Hematopoietic multipotent progenitor cell treated with erythropoietin and hydrocortisone succinate and interleukin-3 and kit ligand, for 6 days (in vitro differentiated cells): ENCODE data around the gene CDK14.
"Not testable (repeated sequence)": the region's sequence is repeated elsewhere in the genome, so short reads cannot be mapped to it uniquely, and the experiment has no call there.

Source experiments
- DNase-seq: peaks from one replicate; pipeline ENCODE4 v3.0.0-alpha.2; 2015

Gene CDK14

DNA sequence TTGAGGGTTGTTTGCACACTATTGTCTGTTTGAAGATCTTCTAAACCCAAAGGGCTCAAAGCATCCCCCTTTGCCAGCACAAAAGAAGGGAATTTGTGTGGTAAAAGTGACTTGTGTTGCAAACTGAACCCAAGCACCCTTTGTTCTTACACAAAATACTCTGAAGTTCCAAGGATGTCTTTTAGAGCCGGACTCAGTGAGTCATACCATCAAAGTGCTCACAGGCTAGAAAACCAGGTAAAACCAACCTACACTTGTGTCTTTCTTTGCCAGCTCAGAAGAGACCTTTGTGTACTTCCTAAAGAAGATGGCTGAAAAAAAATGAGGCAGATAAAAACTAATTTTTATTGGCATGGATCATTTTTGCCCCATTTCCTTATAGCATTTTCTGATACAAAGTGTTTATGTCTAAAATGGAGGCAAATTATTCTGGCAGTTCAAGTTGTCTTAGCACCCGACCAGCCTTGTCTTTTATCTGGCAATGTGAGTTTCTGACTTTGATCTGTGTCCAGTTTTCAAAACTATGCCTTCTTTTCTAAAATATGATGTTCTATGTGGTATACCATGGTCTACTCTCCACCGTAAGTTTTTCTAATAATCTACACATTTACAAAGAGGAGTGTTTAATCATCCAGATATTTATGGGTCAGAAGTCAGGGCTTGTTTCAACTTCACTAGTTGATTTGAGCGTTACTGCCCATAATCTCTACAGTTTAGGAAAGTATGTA, 539.7 kb downstream of the CDK14 start:
- DNase-seq: no peak

DNA sequence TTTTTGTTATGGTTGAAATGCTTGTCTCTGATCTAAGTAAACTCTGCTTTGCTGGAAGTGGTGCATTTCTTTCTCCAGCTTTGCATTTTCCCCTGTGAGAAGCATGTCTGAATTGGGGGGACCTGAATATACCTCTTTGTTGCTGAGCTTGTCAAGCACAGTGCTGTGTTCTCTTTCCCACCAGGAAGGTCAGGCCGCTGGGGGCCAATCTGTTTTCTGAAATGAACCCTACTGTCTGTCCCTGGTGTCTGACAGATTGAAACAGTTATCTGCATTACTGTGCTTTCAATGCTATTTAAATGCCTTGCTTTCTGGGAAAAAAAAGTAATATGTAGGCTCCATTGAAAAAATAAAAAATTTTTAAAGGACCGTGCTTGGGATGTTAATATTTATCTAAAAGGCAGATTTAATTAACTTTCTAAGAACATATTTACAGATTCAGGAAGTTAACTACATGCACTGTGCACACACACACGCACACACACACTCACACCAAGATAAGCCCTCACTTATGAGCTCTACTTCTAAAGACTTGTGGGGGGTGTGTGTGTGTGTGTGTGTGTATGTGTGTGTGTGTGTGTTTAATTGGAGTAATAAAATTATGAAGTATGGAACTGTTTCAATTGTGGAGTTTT, 541.1 kb downstream of the CDK14 start:
- no peak for DNase-seq

DNA sequence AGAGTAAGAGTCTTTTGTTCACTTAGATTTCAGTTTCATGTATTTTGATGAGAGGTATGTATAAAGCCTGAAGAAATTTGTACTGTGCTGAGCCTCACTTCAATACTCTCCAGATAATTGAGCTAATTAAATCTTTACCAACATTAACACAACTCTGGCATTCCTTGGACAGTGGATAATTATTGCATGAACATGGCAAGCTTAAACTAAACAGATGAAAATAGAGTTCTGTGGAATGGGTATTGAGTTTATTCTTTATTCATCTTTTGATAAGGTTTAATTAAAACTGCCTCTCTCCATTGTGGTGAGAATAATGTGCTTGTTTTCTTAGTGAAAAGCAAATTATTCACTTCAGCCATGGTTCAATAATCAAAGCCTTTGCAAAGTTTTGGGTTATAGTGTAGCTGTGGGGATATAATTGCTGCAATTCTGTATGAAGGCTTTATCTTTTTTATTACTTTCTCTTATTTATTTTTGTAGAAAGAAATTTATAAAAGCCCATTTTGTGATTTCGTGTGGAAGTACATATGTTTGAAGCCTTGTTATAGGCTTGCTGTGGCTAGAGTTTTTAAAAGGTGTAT, 541.8 kb downstream of the CDK14 start:
- no peak for DNase-seq

DNA sequence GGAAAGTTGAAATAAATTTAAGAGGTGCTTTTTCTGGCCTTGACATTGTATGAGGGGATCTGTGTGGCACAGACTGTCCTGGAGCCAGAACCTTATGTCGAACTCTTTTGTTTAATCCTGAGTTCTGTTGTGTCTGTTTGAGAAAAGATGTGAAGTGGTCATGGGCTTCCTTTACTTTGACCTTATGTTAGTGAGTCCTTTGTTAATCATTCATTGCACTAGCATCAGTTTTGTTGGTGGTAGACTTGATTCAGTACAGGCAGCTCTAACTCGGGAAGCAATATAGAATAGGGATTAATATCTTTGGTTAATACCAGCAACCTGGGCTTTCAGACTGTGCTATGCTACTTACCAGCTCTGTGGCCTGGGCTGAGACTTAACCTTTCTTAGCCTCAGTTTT, 544.2 kb downstream of the CDK14 start:
- no peak for DNase-seq

DNA sequence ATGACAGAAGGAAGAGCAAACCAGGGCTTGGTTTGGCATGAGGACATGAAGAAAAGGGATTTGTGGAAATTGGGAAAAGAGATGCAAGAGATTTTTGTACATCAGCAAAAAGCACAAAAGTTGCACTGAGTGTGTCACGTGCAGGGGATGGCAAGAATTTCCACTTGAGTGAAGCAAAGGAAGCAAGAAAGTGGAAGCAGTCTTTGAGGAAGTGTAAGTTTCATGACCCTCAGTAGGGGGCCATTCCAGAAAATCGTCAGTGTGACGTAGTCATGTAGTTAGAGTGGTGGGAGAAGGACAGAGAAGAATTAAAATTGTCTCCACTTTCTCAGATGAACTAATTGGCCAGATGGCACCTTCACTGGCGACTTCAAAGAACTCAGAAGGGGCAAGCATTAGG, 544.9 kb downstream of the CDK14 start:
- DNase-seq: no peak

DNA sequence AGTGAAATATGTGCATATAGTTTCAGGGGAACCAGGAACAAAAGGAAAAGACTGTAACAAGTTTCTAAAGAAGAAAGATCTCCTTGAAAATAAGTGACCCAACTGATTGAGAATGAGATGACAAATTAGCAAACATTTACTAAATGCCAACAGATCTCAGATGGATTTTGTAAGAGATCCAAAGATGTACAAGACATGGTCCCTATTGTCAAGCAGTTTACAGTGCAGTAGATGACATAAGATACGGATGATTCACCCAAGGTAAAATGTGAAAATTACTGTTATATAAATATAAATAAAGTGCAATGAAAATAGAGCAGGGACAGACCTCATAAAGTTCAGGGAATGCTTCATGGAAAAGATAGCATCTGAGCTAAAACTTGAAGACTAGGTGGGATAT, 546.6 kb downstream of the CDK14 start:
- DNase-seq: no peak

DNA sequence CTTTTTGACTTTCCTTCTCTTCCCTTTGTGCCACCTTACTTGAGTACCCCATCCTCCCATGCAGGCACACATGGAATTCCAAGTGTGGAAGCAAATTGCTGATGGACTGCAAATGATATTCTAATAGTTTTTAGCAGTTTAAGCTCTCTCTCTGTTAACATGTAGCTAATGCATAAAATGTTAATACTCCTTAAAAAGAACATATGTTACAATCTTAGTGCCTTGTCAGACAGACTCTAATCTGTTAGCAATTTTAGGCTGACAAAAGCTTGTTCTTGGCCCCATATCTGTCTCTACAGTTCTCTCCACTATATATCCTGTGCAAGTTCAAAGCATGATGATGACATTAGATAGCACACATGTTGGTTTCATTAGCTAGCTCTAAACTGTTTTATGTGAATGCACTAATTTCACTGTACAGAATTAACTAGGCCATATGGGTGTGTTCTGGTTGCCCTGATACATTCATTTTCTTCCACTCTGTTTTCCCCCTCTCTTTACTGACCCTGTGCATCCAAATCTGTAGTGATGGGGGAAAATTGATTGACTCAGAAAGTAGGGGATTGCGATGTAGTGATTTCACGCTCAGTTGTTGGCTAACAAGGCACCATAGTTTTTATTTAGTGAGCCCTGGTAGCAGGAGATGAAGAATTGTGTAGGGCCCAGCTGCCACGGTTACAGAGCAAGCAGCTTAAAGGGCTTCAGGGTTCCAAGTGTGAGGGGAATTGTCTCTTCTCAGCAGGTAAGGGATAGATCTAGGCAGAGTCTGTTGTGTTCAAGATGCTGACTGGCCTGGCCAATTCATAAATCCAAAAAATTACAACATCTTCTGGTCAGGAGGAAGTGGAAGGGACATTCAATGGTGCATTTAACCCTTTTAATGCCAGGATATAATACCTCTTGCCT, 553.5 kb downstream of the CDK14 start:
- no peak for DNase-seq

- DNase-seq: no peak
Observed at GRCh38 chr7:91151916-91152315, 555.8 kb downstream of the CDK14 start.

DNA sequence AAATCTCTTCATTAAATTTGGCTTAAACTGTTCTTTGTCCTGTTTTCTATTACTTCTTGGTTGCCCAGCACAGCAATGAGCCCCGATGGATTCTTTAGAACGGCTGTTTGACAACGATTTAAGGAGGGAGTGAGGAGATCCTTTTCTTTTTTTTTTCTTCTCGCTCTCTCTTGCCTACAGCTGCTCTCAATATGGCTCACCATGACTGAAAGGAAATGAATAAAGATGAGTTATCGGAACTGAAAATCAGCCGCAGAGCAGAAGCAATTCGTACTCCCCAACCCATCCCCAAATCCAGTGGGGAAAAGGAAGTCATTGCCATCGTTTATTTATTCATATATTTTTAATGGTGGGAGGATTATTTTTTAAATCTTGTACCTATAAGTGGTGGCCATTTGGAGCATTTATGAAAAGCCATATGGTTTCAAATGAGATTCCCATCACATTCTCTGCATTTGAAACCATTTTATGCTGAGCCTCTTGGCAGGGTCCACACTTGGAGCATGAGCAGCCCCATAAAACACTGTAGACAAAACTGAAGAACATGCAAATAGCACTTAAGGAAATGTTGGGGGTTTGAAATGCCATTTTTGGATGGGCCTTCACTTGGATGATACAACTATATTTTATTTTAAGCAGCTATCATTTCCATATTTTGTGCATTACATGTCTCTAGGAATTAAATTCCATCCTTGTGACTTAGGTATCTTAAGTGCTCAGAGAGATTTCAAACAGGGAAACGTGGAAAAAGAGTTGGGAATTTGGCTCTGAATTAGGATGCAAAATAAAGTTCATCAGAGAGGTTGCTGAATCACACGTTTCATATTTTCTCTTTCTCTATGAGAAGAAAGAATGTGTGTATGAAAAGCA, 560.4 kb downstream of the CDK14 start:
- no peak for DNase-seq

DNA sequence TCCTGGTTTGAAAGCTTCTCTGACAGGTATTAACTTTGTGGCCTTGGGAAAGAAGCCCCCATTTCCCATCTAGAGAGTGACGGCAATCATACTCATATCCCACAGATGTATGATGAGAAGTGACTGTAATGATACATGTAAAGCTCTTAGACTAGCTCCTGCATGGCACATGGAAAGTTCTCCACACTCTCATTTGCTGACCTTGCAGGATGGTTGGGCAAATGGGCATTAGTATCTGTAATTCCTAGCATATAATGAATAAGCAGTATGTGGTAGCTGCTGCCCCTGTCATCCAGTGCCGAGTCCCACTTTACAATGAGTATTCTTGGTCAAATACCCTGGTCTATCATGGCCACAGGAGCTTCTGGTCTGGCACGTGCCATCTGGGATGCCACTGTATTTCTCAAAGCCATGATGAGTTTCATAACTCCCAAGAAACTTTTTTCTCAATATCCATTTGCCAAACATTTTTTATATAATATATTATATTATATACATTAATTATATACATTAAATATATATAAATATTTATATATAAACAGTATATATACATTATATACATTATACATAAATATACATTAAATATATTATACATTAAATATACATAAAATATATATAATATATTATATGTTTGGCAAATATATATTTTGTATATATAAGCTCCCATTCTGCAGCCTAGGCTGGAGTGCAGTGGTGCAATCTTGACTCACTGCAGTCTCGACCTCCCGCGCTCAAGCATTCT, 561.6 kb downstream of the CDK14 start:
- DNase-seq: no peak

GRCh38 chr7:91162436-91162835, 566.3 kb downstream of the CDK14 start:
- no peak for DNase-seq

GRCh38 chr7:91164506-91164905, 568.4 kb downstream of the CDK14 start:
- DNase-seq: no peak

GRCh38 chr7:91165006-91165845, 569.1 kb downstream of the CDK14 start:
- DNase-seq: peak; percentile 9

- no peak for DNase-seq
Observed at GRCh38 chr7:91165846-91166230, 569.7 kb downstream of the CDK14 start.

DNA sequence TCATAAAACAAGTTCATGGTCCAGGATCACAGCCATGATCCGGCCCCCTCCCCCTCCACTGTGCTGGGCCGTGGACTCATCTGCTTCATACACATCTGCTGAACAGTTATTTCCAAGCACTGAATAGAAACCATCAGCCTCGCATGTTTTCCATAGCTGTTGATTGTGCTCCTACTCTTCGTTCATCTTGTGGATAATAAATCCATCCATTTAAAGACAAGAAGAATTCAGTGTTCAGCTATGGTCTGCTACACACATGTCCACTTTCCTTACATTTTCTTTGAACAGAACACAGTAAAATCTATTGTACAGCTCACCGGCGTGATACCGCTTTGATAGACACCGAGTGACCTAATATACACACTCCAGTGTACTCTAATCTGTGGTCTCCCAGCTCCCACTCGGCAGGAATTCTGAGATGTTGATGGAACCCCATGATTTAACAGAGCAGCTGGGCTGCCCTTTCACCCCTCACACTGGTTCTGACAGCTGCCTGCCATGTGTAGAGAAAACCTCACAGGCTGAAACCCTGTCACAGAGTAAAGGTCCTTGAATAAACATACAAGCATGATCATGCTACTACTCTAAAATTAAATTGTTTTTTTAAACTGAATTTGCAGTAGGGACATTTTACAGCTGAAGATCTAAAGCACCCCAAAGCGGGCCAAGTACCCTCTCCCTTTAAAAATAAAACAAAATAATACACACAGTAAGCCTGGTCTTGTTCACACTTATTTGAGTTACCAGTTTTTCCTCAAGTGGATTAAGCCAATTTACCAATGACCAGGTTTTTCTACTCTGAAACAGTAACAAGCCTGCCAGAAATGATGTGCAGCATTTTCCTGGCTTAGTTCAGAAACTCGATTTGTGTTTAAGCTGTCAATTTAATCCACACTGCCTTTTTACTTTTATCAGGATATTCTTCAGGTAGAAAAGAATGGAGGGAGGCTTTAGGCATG, 573.0 kb downstream of the CDK14 start:
- DNase-seq: no peak

- DNase-seq: no peak
Observed at GRCh38 chr7:91169830-91170191, 573.7 kb downstream of the CDK14 start.

DNA sequence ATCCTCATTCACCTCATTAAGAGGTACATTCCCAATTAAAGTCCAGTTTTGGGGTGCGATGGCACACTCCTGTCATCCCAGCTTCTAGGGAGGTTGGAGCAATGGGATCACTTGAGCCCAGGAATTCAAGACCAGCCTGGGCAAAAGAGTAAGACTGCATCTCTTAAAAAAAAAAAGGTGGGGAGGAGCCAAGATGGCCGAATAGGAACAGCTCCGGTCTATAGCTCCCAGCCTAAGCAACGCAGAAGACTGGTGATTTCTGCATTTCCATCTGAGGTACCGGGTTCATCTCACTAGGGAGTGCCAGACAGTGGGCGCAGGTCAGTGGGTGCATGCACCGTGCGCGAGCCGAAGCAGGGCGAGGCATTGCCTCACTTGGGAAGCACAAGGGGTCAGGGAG, 577.1 kb downstream of the CDK14 start:
- not testable (repeated sequence) for DNase-seq

GRCh38 chr7:91180746-91181145, 584.6 kb downstream of the CDK14 start:
- no peak for DNase-seq

GRCh38 chr7:91181949-91182348, 585.8 kb downstream of the CDK14 start:
- no peak for DNase-seq
